NB4 (cell line): Measurements from ENCODE around the gene MPHOSPH6.

Source experiments
- CTCF ChIP-seq: IDR thresholded peaks from one replicate; pipeline ENCODE4 v1.5.1; 2012; ENCODE audit warnings: low read depth, low read length
- MYC ChIP-seq: IDR thresholded peaks from 2 replicates; pipeline ENCODE4 v1.6.1; 2011; ENCODE audit warnings: low read depth, low read length
- POLR2A ChIP-seq: IDR thresholded peaks from 2 replicates; pipeline ENCODE4 v1.6.1; 2011; ENCODE audit warnings: mild to moderate bottlenecking; ENCODE audit not compliant: insufficient read length; ENCODE audit errors: extremely low read depth

GRCh38 chr16:82119405-82119804 is 50.6 kb downstream of the MPHOSPH6 start:
- TF ChIP-seq CTCF = no peak
- TF ChIP-seq POLR2A = no peak
- TF ChIP-seq MYC = no peak
